DMS79 (cell line): ENCODE data around the gene ZKSCAN2.

Experiments
- DNase-seq: peaks from one replicate; lab custom pipeline; 2025; lab: John Stamatoyannopoulos, UW

The ZKSCAN2 gene

GRCh38 chr16:25223964-25224363 is 33.7 kb downstream of the ZKSCAN2 start:
- no peak for DNase-seq

DNA sequence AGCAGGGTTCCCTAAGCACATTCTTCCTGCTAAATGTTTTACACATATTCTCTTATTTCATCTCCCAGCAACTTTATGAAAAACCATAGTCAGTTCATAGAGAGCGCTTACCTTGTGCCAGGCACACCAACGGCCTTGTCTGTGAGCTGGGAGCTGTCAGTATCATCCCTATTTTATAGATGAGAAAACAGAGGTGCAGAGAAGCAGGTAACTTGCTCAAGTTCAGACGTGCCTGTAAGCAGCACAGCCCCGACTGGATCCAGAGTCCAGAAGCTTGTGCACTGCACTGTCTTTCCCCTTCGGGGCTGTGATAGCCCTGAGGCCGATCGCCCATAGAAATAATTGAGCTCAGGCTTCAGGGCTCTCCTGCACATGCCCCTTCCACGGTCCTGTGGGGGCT is 34.7 kb downstream of the ZKSCAN2 start:
- no peak for DNase-seq

DNA sequence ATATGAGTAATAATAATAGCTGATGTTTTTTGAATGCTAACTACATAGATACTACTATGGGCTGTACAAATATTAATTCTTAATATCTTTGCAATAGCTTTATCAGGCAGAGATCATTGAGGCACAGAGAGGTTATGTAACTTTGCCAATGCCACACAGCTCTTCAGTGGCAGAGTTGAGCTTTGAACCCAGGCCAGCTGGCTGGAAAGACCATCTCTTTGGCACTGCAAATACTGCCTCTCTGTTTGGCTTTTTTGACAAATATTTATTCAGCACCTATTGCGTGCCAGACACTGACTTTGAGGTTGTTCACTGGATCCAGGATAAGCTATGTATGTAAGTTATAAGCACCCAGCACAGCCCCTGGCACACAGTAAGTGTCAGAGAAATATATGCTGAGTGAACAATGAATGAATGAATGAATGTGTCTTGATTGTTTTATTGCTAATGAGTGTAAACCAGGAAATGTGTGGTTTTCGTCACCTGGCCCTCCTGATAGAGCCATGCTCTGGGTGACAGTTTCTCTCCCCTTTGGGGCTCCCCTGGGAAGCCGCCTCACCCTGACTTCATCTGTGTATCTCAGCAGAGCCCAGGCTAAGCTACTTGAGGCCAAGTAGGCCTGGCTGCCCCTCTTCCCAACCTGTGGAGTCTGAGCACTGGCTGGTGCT is 38.4 kb downstream of the ZKSCAN2 start:
- DNase-seq = no peak

GRCh38 chr16:25217921-25218320 is 39.7 kb downstream of the ZKSCAN2 start:
- no peak for DNase-seq

DNA sequence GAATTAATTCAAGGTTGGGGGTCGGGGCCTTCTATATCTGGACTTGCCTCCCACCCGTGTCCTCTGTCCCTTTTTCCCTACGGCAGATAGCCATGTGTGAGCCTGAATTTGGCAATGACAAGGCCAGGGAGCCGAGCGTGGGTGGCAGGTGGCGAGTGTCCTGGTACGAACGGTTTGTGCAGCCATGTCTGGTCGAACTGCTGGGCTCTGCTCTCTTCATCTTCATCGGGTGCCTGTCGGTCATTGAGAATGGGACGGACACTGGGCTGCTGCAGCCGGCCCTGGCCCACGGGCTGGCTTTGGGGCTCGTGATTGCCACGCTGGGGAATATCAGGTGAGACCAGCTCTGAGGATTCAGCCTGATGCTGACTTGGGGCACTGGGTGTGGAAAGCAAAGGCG is 40.5 kb downstream of the ZKSCAN2 start:
- DNase-seq = no peak

DNA sequence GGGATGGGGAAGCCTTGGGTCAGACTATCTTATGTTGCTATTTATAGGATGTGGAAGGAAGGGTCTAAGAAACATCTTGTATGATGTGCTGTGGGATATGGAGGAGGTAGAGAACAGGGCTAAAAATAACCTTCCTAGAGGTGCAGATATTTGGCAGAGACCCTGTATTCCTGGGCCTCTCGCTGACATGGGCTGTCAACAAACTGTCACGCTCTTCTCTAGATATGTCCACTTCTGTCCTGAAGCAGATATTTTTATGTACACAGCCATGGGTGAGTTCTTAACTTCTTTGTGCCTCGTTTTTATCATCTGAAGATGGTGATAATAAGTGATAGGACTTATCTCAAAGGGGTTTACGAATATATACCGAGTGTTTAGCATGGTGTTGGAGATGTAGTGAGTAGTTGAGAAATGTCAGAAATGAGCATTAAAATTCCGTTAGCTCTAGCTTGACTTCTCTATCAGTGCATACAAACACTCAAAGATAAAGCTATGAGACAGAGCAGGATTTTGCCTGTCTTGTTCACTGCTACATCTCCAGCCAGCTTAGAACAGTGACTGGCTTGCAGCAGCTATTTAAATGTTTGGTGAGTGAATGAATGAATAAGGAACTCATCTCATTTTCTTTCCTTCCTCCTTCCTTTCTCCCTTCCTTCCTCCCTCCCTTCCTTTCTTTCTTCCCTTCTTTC is 43.8 kb downstream of the ZKSCAN2 start:
- no peak for DNase-seq

DNA sequence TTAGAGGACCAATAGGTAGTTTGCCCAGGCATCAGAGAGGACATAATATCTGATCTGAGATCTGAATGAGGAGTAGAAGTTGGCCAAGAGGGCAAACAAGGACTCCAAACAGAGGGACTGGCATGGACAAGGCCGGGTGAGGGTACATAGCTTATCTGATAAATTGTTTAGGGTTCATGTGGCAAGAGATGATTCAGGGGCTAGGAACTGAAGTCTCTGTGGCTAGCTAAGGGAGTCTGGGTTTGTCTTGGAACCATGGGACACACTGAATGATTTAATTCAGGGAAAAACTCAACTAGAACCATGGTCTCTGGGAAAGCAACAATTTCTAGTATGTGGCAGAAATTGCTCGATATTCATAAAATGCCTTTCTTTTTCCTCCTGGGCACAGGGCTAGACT is 45.0 kb downstream of the ZKSCAN2 start:
- no peak for DNase-seq

DNA sequence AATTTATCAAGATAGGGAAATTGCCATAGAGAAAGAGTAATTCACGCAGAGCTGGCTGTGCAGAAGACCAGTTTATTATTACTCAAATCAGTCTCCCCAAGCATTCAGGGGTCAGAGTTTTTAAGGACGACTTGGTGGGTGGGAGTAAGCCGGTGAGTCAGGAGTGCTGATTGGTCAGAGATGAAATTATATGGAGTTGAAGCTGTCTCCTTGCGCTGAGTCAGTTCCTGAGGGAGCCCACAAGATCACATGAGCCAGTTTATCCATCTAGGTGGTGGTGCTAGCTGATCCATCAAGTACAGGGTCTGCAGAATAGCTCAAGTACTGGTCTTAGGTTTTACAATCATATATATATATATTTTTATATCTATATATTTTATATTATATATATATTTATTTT is 46.9 kb downstream of the ZKSCAN2 start:
- no peak for DNase-seq

DNA sequence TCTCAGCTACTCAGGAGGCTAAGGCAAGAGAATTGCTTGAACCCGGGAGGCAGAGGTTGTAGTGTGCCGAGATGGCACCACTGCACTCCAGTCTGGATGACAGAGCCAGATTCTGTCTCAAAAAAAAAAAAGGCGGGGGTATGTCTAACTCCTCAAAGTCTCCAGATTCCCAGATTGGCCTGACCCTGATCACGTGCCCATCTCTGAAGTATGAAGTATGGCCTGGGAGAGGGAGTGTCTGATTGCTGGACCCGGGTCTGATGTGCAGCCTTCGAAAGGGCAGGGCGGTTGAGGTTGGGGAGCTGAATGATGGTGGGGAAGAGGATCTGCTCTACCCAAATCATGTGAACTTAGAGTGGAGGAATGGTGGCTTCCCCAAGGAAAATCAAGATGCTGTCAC is 58.2 kb downstream of the ZKSCAN2 start:
- no peak for DNase-seq

- DNase-seq = no peak
Measured at GRCh38 chr16:25198021-25198420, 59.6 kb downstream of the ZKSCAN2 start.

DNA sequence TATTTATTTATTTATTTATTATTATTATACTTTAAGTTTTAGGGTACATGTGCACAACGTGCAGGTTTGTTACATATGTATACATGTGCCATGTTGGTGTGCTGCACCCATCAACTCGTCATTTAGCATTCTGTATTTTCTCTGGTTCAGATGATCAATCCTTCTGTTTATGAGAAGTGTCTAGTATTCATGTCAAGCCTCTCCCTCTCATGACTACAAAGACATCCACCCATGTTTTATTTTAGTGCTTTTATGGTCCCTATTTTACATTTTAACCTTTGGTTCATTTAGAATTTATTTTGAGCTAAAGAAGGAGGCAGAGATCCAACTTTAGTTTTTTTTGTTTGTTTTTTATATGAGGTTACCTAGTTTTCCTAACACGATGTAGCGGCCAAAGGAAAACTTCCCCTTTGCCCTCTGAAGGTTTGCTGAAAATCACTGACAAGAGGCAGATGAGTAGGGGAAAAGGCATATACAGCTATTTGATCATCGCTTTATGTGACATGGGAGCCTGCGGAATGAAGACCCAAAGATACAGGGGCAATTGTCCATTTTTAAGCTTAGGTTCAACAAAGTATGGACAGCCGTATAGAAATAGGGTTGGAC is 63.3 kb downstream of the ZKSCAN2 start:
- DNase-seq = no peak

GRCh38 chr16:25192096-25192495 is 65.5 kb downstream of the ZKSCAN2 start:
- DNase-seq = no peak

DNA sequence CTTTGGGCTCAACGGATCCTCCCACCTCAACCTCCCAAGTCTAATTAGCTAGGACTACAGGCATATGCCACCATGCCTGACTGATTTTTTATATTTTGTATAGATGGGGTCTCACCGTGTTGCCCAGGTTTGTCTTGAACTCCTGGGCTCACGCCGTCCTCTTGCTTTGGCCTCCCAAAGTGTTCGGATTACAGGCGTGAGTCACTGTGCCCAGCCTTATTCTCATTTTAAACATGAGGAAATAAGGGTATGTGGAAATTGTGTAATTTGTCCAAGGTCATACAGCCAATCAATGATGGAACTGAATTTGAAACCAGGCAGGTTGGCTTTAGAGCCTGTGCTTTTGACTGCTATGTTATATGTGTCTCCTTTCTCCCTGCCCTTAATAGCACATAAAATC is 68.3 kb downstream of the ZKSCAN2 start:
- no peak for DNase-seq

DNA sequence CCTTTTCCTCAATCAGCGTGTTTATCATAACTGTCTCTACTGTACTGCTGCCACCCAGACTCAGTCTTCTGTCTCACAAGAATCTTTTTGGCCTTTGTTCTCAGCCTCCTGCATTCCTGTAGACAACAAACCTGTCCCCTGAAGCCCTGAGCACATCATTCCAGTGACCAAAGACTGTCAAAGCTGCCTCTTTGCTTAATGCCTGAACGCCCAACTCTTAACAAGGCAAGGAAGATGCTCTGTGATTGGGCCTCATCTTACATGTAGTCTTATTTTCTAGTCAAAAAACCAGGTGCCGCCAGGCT is 70.2 kb downstream of the ZKSCAN2 start:
- DNase-seq = no peak
